ENCODE results near the gene FAM228A.

DNA sequence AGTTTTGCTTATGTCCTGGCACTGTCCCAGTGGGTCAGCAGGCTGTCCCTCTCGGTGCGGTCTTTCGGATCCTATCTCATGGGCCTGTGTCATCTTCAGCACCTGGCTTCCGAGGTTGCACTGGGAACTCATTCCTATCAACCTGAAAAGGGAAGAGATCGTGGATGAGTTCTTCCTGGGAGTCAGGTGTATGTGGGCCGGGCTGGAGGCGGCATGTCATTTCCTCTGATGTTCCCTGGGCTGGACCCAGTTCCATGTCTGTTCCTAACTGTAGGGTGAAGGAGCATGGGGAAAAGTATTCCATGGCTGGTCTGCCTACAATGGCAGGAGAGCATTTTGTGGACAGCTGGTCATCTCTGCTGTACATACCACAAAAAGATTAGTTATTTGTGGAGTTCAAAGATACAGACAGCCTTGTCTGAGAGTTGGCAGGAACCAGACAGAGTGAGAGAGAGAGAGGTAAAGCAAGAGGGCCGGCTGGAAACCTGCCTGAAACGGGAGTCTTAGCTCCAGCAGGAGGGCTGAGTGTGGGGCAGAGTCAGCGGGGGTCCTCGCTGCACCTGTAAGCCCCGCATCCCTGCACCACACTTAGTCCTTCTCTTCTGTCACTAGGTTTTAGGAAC lies 25.2 kb downstream of the FAM228A start:
- TF ChIP-seq, protein P1, sequence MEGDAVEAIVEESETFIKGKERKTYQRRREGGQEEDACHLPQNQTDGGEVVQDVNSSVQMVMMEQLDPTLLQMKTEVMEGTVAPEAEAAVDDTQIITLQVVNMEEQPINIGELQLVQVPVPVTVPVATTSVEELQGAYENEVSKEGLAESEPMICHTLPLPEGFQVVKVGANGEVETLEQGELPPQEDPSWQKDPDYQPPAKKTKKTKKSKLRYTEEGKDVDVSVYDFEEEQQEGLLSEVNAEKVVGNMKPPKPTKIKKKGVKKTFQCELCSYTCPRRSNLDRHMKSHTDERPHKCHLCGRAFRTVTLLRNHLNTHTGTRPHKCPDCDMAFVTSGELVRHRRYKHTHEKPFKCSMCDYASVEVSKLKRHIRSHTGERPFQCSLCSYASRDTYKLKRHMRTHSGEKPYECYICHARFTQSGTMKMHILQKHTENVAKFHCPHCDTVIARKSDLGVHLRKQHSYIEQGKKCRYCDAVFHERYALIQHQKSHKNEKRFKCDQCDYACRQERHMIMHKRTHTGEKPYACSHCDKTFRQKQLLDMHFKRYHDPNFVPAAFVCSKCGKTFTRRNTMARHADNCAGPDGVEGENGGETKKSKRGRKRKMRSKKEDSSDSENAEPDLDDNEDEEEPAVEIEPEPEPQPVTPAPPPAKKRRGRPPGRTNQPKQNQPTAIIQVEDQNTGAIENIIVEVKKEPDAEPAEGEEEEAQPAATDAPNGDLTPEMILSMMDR (IDR thresholded peaks at IDR 0.05; ENCODE audit: poor library complexity): no peak
- no peak for TF ChIP-seq EZH2 (IDR thresholded peaks at IDR 0.05; ENCODE audit: borderline replicate concordance)
